ENCODE data around the gene SMS. TPM values are rescaled to one million over a fixed set of nuclear protein-coding genes. Genes with fewer than 3 reads are reported as not detected.
A peak's percentile ranks its signal among the peaks of the same experiment; 100 is the strongest.

Gene SMS
- total RNA-seq, 1 donor from 2014 or later = 187 TPM

DNA sequence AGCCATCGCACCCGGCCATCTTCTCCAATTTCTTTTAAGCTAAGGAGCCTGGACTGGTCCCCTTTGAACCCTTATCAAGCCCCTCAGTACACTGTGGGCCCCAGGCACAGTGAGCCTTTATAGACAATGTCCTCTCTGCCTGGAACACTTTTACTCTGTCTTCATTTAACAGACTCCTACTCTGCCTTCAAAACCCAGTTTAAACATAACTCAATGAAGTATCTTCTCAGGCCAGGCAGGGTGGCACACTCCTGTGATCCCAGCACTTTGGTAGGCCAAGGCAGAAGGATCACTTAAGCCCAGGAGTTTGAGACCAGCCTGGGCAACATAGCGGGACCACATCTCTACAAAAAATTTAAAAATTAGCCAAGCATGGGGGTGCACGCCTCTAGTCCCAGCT is 27.5 kb upstream of the SMS start:
- no peak overlapping the region for H3K27ac Mint-ChIP-seq (ENCODE audit: unreplicated experiment)
- no peaks in the 10 kb centered on the region for H4K20me1 ChIP-seq (ENCODE audit: insufficient read depth, low read length)
- no peaks in the 10 kb centered on the region for H3K79me2 ChIP-seq (ENCODE audit: insufficient read depth, low read length)
- H3K27me3 Mint-ChIP-seq (ENCODE audit: low read depth, unreplicated experiment) = no peaks in the 10 kb centered on the region
- no peaks in the 10 kb centered on the region for H3K4me1 Mint-ChIP-seq (ENCODE audit: low read depth, unreplicated experiment)
- no peaks in the 10 kb centered on the region for H3K36me3 ChIP-seq (ENCODE audit: insufficient read depth, low read length)
- FAIRE-seq = no peak
- no peaks in the 10 kb centered on the region for H3K4me1 ChIP-seq (ENCODE audit: insufficient read depth, low read length)
- no peaks in the 10 kb centered on the region for H3K36me3 Mint-ChIP-seq (ENCODE audit: low read depth, unreplicated experiment)
- DNase-seq (ENCODE audit: low read depth) = no peak
- H3K4me3 Mint-ChIP-seq (ENCODE audit: unreplicated experiment) = no peak overlapping the region
- H3K9me3 ChIP-seq (ENCODE audit: insufficient read depth, low read depth, low read length) = no peaks in the 10 kb centered on the region
- no peak for TF ChIP-seq EZH2 (IDR thresholded peaks at IDR 0.05; ENCODE audit: insufficient read depth, low read length)
- TF ChIP-seq, protein P1, sequence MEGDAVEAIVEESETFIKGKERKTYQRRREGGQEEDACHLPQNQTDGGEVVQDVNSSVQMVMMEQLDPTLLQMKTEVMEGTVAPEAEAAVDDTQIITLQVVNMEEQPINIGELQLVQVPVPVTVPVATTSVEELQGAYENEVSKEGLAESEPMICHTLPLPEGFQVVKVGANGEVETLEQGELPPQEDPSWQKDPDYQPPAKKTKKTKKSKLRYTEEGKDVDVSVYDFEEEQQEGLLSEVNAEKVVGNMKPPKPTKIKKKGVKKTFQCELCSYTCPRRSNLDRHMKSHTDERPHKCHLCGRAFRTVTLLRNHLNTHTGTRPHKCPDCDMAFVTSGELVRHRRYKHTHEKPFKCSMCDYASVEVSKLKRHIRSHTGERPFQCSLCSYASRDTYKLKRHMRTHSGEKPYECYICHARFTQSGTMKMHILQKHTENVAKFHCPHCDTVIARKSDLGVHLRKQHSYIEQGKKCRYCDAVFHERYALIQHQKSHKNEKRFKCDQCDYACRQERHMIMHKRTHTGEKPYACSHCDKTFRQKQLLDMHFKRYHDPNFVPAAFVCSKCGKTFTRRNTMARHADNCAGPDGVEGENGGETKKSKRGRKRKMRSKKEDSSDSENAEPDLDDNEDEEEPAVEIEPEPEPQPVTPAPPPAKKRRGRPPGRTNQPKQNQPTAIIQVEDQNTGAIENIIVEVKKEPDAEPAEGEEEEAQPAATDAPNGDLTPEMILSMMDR (IDR thresholded peaks at IDR 0.05; ENCODE audit: insufficient read depth, low read depth, low read length) = no peak
- H3K27ac ChIP-seq (ENCODE audit: low read depth, low read length) = no peak overlapping the region
- no peak overlapping the region for H3K4me2 ChIP-seq (ENCODE audit: low read length)
- H3K9ac ChIP-seq (ENCODE audit: low read length) = no peak overlapping the region
- H3K4me3 ChIP-seq (ENCODE audit: insufficient read depth, low read depth, low read length) = no peak overlapping the region
- no peaks in the 10 kb centered on the region for H3K27me3 ChIP-seq (ENCODE audit: insufficient read depth, low read length)
- H3K9me3 Mint-ChIP-seq (ENCODE audit: unreplicated experiment) = peaks cover 3% of the 10 kb centered on the region
- H2AFZ ChIP-seq (ENCODE audit: low read depth, low read length) = no peak overlapping the region

DNA sequence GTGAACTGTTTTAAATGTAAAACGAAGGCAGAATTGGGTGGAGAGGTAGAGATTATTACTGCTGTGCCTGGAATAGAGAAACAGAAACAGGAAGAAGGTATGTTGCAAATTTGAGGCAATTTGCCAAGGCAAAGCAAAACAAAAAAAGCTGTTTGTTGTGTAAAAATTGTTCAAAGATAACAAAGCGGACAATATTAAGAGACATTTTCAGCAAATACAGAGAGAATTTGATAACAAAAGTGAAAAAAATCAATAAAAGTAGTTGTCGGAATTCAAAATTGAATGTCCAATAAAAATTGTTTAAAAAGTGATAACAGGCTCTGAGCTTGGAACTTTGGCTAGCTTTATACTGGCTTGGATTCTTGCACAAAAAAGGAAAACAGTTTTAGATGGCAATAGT is 14.4 kb upstream of the SMS start:
- Histone ChIP-seq H3K36me3 (ENCODE audit: insufficient read depth, low read length) (no peaks in the 10 kb centered on the region), H3K4me3 (ENCODE audit: insufficient read depth, low read depth, low read length) (no peak overlapping the region), H3K4me2 (ENCODE audit: low read length) (peak overlapping the region; percentile 52), H2AFZ (ENCODE audit: low read depth, low read length) (no peak overlapping the region), H3K9ac (ENCODE audit: low read length) (peak overlapping the region; percentile 60), H3K9me3 (ENCODE audit: insufficient read depth, low read depth, low read length) (no peaks in the 10 kb centered on the region), H3K27ac (ENCODE audit: low read depth, low read length) (peak overlapping the region; percentile 87), H3K27me3 (ENCODE audit: insufficient read depth, low read length) (no peaks in the 10 kb centered on the region), H3K4me1 (ENCODE audit: insufficient read depth, low read length) (peaks cover 8% of the 10 kb centered on the region), H3K79me2 (ENCODE audit: insufficient read depth, low read length) (no peaks in the 10 kb centered on the region), H4K20me1 (ENCODE audit: insufficient read depth, low read length) (no peaks in the 10 kb centered on the region)
- Mint-ChIP-seq H3K4me1 (ENCODE audit: low read depth, unreplicated experiment) (peaks cover 20% of the 10 kb centered on the region), H3K9me3 (ENCODE audit: unreplicated experiment) (no peaks in the 10 kb centered on the region), H3K27me3 (ENCODE audit: low read depth, unreplicated experiment) (no peaks in the 10 kb centered on the region), H3K36me3 (ENCODE audit: low read depth, unreplicated experiment) (no peaks in the 10 kb centered on the region), H3K4me3 (ENCODE audit: unreplicated experiment) (no peak overlapping the region), H3K27ac (ENCODE audit: unreplicated experiment) (peak overlapping the region; percentile 97)
- no peak for DNase-seq (ENCODE audit: low read depth)
- TF ChIP-seq EZH2 (IDR thresholded peaks at IDR 0.05; ENCODE audit: insufficient read depth, low read length) = no peak
- TF ChIP-seq, protein P1 (IDR thresholded peaks at IDR 0.05; ENCODE audit: insufficient read depth, low read depth, low read length) = no peak
- no peak for FAIRE-seq

- no peaks in the 10 kb centered on the region for H3K27me3 ChIP-seq (ENCODE audit: insufficient read depth, low read length)
- no peak for TF ChIP-seq EZH2 (IDR thresholded peaks at IDR 0.05; ENCODE audit: insufficient read depth, low read length)
- TF ChIP-seq, protein P1 (IDR thresholded peaks at IDR 0.05; ENCODE audit: insufficient read depth, low read depth, low read length) = no peak
- Mint-ChIP-seq H3K27me3 (ENCODE audit: low read depth, unreplicated experiment) (no peaks in the 10 kb centered on the region), H3K27ac (ENCODE audit: unreplicated experiment) (peak overlapping the region; percentile 97), H3K4me1 (ENCODE audit: low read depth, unreplicated experiment) (peaks cover 20% of the 10 kb centered on the region), H3K4me3 (ENCODE audit: unreplicated experiment) (no peak overlapping the region), H3K9me3 (ENCODE audit: unreplicated experiment) (no peaks in the 10 kb centered on the region), H3K36me3 (ENCODE audit: low read depth, unreplicated experiment) (no peaks in the 10 kb centered on the region)
- peak overlapping the region; percentile 68 for H3K4me2 ChIP-seq (ENCODE audit: low read length)
- H3K27ac ChIP-seq (ENCODE audit: low read depth, low read length) = peak overlapping the region; percentile 87
- H2AFZ ChIP-seq (ENCODE audit: low read depth, low read length) = no peak overlapping the region
- H4K20me1 ChIP-seq (ENCODE audit: insufficient read depth, low read length) = no peaks in the 10 kb centered on the region
- FAIRE-seq (peak; percentile 100), DNase-seq (ENCODE audit: low read depth) (peak; percentile 95)
- H3K36me3 ChIP-seq (ENCODE audit: insufficient read depth, low read length) = no peaks in the 10 kb centered on the region
- peaks cover 8% of the 10 kb centered on the region for H3K4me1 ChIP-seq (ENCODE audit: insufficient read depth, low read length)
- H3K4me3 ChIP-seq (ENCODE audit: insufficient read depth, low read depth, low read length) = no peak overlapping the region
- no peaks in the 10 kb centered on the region for H3K9me3 ChIP-seq (ENCODE audit: insufficient read depth, low read depth, low read length)
- H3K9ac ChIP-seq (ENCODE audit: low read length) = peak overlapping the region; percentile 67
- H3K79me2 ChIP-seq (ENCODE audit: insufficient read depth, low read length) = no peaks in the 10 kb centered on the region
Observed at GRCh38 chrX:21926527-21927278, 13.8 kb upstream of the SMS start.

All from astrocyte (in vitro differentiated cells and primary cell).